Dedifferentiated amniotic fluid mesenchymal stem cell (primary cell): ENCODE results near the gene TRIP6.
A peak's percentile ranks its signal among the peaks of the same experiment; 100 is the strongest.

Experiments used
- DNase-seq: peaks from one replicate; pipeline ENCODE4 v3.0.0-alpha.2; 2016; ENCODE audit errors: extremely low spot score

Gene TRIP6, protein sequence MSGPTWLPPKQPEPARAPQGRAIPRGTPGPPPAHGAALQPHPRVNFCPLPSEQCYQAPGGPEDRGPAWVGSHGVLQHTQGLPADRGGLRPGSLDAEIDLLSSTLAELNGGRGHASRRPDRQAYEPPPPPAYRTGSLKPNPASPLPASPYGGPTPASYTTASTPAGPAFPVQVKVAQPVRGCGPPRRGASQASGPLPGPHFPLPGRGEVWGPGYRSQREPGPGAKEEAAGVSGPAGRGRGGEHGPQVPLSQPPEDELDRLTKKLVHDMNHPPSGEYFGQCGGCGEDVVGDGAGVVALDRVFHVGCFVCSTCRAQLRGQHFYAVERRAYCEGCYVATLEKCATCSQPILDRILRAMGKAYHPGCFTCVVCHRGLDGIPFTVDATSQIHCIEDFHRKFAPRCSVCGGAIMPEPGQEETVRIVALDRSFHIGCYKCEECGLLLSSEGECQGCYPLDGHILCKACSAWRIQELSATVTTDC

GRCh38 chr7:100867040-100867775 lies at the start of gene TRIP6:
TSS of gene TRIP6 (plus strand) at chr7:100867387. CDS start at chr7:100867498, 111 bp downstream.
- DNase-seq = peak; percentile 92

DNA sequence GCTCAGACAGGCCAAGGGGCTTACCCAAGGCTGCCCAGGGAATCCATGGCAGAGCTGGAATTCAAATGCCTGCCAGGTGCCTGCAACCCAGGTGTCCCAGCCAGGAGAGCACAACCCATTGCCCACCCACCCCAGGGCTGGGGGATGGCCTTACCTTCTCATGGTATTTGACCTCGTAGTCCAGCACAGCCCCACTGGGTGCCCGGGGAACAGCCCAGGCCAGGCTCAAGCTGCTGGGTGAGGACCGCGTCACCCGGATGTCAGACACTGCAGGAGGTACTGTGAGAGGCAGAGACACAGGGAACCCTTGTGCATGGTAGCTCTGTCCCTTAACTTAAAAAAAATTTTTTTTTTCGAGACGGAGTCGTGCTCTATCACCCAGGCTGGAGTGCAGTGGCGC lies 48.8 kb upstream of the TRIP6 start:
- DNase-seq = no peak

- DNase-seq = no peak
These were observed 48.4 kb upstream of the TRIP6 start for GRCh38 chr7:100818825-100819224.

DNA sequence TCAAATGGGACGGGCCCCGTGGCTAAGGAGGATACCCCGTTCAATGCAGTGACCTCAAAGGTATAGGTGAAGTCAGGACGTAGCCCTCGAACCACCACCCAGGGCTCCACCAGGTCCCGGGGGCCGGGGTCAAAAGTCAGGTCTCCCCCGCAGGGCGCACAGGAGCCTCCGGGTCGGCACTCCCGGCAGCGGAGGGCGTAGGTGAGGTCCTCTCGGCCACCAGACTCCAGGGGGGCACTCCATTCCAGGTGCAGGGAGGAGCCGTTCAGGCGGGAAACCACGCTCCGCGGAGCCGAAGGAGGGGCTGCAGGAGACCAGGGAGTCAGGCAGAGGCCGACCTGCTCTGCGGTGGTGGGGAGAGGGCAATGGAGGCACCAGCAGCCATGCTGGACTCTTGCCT lies 47.6 kb upstream of the TRIP6 start:
- no peak for DNase-seq

DNA sequence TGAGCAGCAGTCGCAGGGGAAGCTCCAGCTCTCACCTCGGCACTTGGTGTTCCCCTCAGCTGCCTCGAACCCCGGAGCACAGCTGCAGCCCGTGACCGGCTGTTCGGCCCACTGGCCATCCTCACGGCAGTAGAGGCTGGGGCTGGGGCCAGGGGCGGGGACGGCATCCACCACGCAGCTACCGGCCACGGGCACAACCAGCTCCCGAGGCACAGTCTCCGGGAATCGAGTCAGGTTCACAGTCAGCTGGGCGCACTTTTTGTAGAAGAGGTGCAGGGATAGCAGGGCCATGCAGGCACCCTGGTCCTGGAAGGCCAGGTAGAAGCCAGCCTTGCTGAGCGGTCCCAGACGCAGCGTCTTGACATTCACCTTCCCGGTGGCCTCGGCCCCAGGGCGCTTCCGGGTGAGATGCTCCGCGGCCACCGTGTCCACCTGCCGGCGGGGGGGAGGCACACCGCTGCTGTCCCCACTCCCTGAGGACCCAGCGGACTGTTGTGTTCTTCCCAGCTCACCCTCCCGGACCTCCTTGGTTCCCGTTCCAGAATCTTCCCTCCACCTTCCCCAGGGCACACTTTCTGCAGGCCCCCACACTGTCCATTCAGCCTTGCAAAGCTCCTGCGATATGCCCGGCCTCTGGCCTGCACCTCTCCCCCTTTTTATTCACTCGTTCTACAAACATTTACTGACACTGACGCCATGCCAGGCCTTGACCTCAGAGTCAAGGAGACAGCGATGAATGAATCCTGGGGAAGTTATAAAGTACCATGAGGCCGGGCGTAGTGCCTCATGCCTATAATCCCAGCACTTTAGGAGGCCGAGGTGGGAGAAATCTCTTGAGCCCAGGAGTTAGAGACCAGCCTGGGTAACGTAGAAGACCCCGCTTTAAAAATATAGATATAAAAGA lies 44.7 kb upstream of the TRIP6 start:
- no peak for DNase-seq

- no peak for DNase-seq
These were observed 44.1 kb upstream of the TRIP6 start for GRCh38 chr7:100823140-100823525.

GRCh38 chr7:100823534-100823933 lies 43.7 kb upstream of the TRIP6 start:
- no peak for DNase-seq

- no peak for DNase-seq
These were observed 42.5 kb upstream of the TRIP6 start for GRCh38 chr7:100824499-100825214.

DNA sequence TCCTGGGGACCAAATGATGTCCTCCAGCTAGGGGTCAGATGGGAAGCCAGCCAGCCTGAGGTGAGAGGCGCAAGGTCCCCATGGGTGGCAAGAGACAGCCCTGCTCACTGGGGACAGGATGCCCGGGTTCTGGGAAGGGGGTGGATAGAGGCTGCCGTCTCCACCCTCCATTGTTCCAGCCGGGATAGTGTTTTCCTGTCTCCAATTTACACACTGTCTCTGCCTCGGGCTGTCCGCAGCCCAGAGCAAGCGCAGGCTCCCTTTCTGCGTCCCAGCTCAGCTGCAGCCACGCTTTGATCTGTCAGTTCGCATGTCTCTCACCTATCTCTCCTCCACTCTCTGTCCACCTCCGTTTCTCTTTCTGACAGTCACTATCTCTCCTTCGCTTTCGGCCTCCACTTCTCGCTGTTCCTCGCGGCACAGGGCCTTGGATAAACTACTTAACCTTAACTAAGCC lies 41.9 kb upstream of the TRIP6 start:
- DNase-seq = no peak

DNA sequence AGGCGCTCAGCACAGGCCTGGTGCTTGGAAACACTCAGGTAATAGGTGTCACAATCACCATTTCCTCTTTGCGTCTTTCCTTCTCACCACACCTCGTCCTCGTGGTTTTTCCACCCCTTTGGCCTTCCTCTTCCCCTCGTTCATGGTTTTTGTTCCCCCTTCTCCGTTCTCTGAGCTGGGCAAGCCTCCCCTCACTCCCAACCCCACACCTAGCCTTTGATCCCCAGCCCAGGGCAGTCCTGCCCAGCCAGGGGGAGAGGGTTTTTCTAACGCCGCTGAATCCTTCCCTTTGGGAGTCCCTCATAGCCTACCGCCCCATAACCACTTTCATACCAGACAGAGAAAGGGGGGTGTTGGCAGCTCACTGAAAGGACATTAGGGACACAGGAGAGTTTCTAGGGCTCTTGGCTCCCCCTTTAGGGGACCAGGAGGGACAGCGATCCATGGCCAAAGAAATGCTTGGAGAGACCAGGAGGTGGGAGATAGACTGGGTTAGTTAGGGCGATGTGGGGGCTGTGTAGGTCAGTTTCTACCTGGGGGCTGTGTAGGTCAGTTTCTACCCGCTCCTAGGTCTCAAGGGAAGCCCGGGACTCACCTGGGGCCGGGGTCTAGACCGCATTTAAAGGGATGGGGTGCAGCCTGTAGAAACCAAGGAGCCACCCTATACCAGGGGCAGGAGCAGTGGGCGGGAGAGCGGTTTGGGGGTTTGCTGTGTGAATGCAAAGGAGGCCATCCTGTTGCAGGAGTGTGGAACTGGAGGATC lies 41.3 kb upstream of the TRIP6 start:
- DNase-seq = no peak

DNA sequence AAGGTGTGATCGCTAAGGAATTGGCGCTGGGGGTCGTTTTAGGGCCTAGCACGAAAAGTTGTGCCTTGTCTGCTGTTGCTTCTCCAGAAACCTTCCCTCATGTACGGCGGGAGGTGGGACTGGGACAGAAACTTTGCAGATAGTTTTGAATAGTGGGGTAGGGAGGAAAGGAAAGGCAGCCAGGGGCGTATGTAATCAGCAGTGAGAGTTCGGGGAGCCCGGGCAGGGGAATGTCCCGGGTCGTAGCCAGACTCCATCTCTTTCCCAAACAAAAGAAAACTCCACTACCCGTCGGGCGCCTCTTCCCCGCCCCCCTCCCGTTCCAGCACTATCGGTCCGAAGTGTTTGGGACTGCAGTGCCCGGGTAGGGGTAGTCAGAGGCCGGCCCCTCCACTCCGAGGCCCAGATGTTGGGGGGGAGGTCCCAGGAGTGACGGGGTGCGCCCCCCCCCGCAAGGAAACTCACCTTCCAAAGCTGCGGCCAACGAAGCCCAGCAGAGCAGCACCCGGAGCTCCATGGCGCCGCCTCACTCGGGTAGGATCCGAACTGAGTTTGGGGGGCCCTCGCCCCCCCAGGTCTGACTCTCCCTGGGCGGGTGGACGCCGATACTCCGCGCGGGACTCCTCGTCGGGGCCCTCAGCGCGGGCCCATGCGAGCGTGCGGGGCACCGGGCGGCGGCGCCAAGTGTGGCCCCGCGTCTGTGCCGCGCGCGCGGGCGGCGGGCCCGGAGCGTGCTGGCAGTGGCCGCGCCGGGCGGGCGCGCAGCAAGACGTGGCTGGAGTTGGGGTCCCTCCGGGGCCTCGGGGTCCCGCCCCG lies 40.5 kb upstream of the TRIP6 start:
- DNase-seq = no peak

DNA sequence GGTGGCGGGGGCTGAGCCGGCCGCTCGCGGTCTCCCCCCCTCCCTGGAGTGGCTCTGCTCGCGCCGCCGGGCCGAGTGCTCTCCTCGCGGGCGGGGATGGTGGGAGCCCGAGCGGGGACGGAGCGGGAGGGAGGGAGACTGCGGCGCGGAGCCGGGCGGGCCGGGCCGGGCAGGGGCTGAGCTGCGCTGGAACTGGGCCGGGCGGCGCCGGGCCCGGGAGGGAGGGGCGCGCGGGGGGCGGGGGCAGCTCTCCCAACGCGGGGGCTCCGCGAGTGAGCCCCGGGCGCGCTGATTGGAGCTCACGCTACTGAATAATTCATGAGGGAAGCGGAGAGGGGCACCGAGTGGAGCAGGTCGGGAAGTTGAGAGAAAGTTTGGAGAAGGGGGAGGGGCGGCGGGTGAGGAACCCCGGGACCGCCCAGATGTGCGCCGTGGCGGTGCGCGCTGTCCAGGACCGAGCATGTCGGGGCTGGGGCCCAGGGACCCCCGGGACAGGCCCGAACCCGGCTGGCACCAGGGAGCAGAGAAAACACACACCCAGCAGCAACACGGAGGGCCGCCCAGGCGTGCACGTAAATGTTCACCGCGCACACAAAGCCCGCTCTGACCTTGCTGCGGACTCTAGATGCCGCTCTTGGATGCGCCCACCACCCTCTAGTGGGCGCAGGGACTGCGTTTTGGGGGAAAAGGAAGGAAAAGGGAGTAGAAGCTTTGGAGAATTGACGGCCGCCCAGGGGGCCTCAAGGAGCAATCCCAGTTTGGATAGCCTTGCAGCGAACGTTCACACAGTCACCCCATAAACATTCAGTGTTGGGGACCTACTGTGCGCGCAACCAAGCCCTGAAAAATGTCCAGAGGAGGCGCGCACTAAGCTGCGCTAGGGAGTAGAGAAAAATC lies 39.6 kb upstream of the TRIP6 start, which contains the start of gene EPHB4:
TSS of gene EPHB4 (minus strand) at position 194 of the 897 bp plus-strand sequence. CDS start 493 bp downstream, outside the sequence.
- peak; percentile 87 for DNase-seq

GRCh38 chr7:100829150-100829716 lies 38.0 kb upstream of the TRIP6 start:
- no peak for DNase-seq

- DNase-seq = no peak
These were observed 36.8 kb upstream of the TRIP6 start for GRCh38 chr7:100830396-100830795.

DNA sequence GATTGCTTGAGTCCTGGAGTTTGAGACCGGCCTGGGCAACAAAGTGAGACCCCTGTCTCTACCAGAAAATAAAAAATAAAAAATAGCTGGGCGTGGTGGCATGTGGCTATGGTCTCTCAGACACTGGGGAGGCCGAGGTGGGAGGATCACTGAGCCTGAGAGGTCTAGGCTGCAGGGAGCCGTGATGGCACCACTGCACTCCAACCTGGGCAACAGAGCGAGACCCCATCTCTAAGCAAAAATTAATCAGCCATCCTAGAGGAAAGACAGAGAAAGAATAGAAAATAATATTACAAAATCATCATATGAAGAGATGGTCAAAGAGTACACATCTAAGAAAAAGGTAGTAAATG lies 34.9 kb upstream of the TRIP6 start:
- DNase-seq = no peak

DNA sequence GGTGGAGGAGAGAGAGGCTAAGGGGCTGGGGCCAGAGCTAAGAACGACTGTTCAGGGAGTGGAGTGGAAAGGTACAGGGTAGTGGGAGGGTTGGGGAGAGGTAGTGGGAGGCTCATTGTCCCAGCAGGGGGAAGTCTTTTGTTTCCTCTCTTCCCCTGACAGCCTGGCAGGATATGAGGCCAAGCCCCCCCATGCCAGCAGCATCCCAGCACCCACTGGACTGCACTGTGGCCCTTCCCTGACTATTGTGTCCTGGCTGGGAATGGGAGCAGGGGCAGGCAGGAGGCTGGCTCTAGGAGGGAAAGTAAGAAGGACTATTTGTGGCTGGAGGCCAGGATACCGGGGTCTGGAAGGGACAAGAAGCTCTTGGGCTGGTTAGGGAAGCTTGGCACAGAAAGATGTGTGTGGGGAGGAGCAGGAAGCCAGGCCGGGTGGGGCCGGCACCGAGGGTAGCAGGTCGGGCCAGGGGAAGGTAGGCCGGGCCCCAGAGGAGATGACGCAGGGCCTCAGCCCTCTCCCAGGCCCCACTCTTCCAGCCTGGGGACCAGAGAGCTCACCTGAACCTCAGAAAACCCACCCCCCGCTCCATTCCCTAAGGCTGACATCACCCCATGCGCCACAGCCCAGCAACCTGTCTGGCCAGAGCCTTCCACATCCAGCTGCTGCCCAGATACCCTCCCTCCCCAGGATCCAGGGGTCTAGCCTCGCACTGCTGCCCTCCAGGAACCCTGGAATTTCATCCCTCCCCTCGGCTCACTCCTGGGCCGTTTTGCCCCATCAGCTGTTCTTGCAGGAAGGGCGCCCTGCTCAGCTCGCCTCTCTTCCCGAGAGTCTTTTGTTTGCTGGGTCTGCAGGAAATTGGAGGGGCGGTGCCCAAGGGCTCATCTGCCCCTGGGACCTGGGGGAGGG lies 31.0 kb upstream of the TRIP6 start:
- no peak for DNase-seq

DNA sequence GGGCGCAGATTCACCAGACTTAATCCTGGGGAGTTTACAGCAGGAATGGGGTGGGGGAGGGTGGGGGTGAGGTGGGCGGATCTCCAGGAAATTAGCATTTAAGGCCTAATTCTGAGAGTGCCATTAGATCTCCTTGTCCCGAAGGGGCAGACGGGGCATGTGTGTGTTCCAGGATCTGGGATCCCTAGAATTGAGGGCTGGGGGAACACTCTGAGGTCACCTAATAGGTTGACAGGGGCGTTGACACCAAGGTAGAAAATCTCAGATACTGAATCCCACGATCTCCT lies 30.4 kb upstream of the TRIP6 start:
- DNase-seq = no peak
